ENCODE measurements around the gene PSMD4.
"Not testable (repeated sequence)": the region's sequence is repeated elsewhere in the genome, so short reads cannot be mapped to it uniquely, and the experiment has no call there.

PSMD4 gene

GRCh38 chr1:151267760-151268159, 13.2 kb downstream of the PSMD4 start:
- TF ChIP-seq, protein P1, sequence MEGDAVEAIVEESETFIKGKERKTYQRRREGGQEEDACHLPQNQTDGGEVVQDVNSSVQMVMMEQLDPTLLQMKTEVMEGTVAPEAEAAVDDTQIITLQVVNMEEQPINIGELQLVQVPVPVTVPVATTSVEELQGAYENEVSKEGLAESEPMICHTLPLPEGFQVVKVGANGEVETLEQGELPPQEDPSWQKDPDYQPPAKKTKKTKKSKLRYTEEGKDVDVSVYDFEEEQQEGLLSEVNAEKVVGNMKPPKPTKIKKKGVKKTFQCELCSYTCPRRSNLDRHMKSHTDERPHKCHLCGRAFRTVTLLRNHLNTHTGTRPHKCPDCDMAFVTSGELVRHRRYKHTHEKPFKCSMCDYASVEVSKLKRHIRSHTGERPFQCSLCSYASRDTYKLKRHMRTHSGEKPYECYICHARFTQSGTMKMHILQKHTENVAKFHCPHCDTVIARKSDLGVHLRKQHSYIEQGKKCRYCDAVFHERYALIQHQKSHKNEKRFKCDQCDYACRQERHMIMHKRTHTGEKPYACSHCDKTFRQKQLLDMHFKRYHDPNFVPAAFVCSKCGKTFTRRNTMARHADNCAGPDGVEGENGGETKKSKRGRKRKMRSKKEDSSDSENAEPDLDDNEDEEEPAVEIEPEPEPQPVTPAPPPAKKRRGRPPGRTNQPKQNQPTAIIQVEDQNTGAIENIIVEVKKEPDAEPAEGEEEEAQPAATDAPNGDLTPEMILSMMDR (IDR thresholded peaks at IDR 0.05; ENCODE audit: low read length, missing control alignments) = no peak
- H3K4me3 ChIP-seq (replicated peaks; ENCODE audit: low read depth, low read length) = no peak overlapping the region
- no peak for DNase-seq (ENCODE audit: low read depth)

- H3K4me3 ChIP-seq (replicated peaks; ENCODE audit: low read depth, low read length) = no peak overlapping the region
- no peak for DNase-seq (ENCODE audit: low read depth)
- TF ChIP-seq, protein P1 (IDR thresholded peaks at IDR 0.05; ENCODE audit: low read length, missing control alignments) = no peak
These were observed 19.5 kb downstream of the PSMD4 start for GRCh38 chr1:151273924-151274466.

DNA sequence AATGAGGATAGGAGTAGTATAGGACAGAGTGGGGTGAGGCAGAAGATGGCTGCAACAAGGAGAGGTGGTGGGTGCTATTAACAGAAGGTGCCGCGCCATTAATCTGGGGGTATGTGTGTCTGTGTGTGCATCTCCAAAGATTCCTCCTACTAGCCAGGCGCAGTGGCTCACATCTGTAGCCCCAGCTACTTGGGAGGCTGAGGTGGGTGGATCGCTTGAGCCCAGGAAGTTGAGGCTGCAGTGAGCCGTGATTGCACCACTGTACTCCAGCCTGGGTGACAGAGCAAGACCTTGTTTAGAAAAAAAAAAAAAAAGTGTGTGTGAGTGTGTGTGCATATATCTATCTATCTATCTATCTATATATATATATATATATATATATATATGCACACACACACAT, 20.8 kb downstream of the PSMD4 start:
- H3K4me3 ChIP-seq (replicated peaks; ENCODE audit: low read depth, low read length); DNase-seq (ENCODE audit: low read depth): not testable (repeated sequence)

- DNase-seq (ENCODE audit: low read depth) = no peak
- TF ChIP-seq, protein P1 (IDR thresholded peaks at IDR 0.05; ENCODE audit: low read length, missing control alignments) = no peak
- H3K4me3 ChIP-seq (replicated peaks; ENCODE audit: low read depth, low read length) = no peak overlapping the region
These were observed 22.7 kb downstream of the PSMD4 start for GRCh38 chr1:151277249-151277648.

GRCh38 chr1:151281225-151281968, 26.9 kb downstream of the PSMD4 start:
- DNase-seq (ENCODE audit: low read depth) = peak; percentile 98
- TF ChIP-seq, protein P1 (IDR thresholded peaks at IDR 0.05; ENCODE audit: low read length, missing control alignments) = peak; percentile 2
- H3K4me3 ChIP-seq (replicated peaks; ENCODE audit: low read depth, low read length) = peak overlapping the region; percentile 97

DNA sequence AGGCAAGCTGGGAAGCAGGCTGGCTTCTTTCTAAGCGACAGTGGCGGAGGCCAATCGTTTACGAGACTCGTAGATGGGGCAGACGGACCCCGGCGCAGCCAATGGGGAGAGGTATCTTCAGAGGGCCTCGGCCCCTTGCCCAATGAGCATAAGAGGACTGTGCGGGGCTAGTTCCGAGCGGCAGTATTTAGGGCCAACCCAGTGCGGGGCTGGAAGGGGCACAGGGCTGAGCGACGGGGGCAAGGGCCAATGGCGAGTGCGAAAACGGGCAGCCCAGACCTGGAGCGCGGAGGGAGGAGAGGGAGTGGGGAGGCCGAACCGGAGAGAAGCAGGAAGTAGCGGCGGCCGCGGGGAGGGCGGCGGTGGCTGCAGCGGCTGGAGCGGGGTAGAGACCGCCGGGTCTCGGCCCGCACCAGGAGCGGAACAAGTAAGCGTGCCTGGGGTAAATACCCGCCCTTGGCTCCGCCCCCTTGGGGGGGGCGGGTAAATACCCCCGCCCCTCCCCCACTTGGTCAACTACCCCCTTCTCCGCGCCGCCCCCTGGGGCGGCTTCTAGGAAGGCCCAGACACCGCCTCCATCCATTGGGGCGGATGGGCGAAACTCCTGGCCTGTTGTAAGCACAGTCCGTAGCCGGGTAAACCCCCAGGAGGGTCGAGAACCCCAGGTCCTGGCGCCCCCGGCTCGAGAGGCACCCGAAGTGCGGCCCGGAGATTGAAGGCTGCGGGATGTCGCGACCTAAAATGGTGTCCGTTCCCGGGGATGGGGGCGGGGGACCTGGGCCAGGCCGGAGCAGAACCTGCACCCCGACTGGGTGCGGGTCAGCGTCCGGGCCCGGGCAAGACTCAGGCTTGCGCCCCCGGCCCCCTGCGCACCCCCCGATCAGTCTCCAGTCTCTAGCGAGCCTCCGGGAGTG, 27.7 kb downstream of the PSMD4 start, which contains the start of gene ZNF687:
TSS of gene ZNF687 (plus strand) at position 331 of the 914 bp plus-strand sequence. CDS start 3,993 bp downstream, outside the sequence.
- TF ChIP-seq, protein P1 (IDR thresholded peaks at IDR 0.05; ENCODE audit: low read length, missing control alignments) = no peak
- H3K4me3 ChIP-seq (replicated peaks; ENCODE audit: low read depth, low read length) = peak within 1 kb of the TSS; percentile 97
- peak; percentile 100 for DNase-seq (ENCODE audit: low read depth)

Data from fibroblast of pulmonary artery (primary cell).